Stimulated activated CD4-positive, alpha-beta T cell treated with anti-CD3 and anti-CD28 coated beads, Interleukin-4, amount 100 ng/mL, for 4 hours (primary cell): Measurements from ENCODE around the gene HHAT.

Source experiments
- DNase-seq, 2 experiments: peaks; one replicate each; pipeline ENCODE4 v3.0.0-alpha.2; 2020

The HHAT gene

DNA sequence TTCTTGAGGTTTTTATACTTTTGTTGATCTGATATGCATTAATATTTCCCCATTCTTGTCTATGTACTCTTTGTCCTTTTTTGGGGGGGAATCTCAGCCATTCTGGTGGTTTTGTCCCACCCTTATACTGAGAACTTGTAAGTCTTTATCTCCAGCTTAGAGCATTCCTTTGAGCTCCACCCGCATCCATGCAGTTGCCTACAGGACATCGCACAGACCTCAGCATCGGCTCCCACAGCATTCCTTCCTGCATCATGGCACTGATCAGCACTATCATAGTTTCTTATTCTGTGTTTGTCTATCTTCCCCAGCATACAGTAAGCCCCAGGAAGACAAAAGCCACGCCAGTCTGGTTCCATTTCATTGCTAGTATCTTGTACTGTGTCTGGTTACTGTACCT, 33.0 kb downstream of the HHAT start:
- DNase-seq = no peak

DNA sequence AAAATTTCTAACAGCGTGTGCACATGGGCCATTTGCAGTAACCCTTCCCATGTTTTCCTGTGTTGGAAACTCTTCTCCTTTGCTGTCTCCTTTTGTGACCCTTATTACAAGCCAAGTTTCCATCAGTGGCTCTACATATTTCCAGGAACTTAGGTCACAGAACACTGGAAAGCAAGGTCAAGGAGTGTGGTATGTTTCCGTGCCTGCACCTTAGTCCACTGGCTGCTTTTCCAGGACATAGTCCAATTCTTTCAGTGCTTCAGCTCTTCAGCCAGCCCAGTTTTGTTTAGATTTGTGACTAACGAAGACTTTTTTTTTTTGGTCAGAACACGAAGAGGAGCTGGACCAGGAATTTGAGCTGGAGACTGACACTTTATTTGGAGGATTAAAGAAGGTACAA, 33.8 kb downstream of the HHAT start:
- no peak for DNase-seq

DNA sequence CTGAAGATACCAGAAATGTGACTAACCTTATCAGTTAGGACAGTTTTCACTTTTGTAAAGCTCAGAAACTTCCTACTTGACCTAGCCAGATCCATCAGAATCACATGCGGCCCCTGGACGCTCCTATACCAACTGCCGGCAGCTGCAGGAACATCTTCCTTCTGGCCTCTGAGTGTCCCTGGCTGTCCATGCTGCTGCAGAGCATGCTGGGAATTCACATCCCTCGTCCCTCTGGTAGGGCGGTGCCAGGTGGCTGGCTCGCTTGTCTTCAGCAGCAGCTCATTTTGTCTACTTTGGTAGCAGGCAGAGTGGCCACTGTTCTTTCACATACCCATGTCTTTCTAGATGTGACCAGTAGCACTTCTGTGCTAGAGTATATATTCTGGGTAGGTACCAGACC, 34.4 kb downstream of the HHAT start:
- DNase-seq = no peak

DNA sequence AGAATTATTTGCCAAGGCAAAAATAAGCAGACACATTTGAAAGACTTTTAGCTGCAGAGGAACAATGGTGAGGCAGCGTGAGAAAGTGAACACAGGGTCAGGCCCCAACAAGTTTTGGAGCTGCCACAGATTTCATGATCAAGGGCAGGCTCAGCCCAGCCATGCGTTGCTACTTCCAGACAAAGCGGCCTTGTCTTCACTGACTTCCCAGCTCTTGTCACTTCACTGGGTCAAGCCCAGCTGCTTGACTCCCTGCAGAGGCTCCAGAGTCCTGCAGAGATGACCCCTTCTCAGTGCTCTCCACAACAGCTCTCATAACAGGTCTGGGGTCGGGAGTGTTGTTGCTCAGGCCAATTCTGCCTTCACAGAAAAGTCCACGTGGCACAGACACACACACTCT, 35.8 kb downstream of the HHAT start:
- DNase-seq = no peak

DNA sequence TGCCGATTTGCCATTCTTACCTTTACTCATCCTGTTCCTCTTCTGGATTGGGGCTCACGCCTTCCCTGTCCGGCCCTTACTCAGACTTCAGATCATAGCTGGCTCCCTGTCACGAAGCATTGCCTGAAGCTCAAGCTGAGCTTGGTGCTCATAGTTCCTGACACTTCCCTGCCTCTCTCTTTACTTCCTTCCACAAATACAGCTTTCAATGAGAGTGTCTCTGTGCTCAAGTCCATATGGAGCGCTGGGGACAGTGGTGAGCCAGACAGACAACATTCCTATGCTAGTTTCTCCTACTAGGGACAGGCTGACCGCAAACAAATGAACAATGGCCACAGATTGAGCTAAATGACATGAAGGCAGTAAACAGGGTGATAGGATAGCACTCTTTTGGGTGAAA, 38.1 kb downstream of the HHAT start:
- DNase-seq = no peak

DNA sequence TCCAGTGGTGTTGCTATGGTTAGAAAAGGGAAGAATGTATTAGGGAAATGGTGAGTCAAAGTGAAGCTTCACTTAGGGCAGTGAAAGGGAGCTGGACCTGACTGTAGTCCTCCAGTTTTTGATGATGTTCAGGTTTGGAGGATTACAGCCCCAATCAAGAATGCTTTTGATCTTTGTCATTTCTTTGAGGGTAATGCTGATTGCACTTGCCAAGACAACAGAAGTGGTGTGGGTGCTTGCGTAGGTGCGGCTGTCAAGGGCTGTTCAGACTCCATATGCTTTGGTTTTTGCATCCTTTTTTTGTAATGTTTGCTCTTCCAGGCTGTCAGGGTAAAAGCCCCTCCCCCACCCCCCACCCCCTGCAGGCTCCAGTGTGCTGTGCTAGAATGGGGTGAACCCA, 38.9 kb downstream of the HHAT start:
- DNase-seq = no peak

DNA sequence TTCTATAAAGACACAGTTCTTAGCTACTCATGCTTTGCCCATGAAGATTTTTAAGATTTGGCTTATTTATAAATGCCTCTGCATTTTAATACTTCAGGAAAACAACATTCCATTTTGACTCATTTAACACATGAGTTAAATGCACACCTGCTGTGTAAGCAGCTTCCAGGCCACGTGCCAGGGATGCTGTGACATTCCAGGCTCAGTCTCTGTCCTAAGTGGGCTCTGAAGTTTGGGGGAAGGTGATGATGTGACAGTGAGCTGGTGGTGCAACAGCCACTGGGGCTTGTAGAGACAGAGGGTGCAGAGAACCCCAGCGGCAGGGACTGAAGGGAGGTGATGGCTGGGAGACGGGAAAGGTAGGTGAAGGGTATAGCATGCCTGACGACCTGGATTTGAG, 40.7 kb downstream of the HHAT start:
- DNase-seq = no peak

DNA sequence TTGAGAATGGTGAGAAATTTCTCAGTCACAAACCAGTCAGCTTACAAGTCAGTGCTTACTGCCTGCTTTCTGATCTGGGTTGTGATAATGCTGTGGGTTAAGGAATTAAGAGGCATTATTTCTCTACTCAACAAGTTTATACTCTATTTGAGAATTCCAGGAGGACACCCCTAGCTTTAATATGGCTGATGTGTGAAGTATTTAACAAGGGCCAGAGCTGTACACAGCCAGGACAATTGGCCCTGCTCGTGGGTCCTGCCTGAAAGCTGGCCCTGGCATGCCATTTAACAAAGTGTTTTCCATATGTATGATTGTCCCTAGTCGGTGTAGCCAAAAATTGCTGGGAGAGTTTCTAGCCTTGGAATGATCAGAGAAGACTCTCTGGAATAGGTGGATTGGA, 43.2 kb downstream of the HHAT start:
- DNase-seq = no peak

DNA sequence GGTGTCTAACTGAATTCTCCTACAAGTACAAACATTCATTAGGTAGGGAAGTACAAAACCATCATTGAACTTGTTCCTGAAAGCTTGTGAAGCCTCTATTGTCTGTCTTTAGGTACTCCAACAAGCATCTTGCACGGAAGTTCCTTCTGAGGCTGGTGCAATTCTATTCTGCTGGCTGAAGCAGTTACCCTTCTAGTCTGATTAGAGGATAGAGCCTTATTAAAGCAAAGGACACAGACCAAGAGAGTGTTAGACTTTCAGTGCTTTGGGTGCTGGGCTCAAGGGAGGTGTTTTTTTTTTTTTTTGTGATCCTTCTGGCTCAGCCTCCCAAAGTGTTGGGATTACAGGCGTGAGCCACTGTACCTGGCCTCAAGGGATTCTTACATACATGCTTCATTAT, 43.8 kb downstream of the HHAT start:
- no peak for DNase-seq

DNA sequence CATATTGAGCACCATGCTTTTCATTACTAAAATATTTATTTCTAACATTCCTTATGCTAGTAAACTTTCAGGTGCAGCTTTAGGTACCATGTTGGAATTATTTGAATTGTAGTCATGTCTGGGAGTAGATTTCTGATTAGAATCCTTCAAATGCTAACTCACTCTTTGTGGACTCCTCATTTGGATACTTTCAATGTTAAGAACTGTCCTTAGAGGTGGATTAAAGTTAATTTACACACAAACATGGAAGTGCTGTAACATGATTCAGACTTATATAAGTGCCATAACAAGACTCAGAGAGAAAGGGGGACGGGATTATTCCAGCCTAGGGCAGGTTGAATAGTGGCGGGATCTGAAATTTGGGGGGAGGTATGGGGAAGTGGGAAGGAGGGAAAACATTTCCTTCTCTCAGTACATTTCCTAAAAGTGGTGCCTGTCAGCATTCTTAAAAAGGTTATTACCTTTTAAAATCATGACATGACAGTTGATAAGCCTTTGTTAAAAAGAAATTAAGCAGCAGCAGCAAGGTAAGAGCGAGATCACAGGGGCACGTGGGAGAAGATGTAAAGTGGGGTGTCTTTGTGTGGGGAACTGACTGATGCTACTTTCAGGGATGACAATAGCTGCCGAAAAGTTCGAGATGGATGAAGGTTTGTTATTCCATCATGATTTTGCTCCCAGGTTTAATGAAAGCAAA, 44.4 kb downstream of the HHAT start:
- DNase-seq = no peak

DNA sequence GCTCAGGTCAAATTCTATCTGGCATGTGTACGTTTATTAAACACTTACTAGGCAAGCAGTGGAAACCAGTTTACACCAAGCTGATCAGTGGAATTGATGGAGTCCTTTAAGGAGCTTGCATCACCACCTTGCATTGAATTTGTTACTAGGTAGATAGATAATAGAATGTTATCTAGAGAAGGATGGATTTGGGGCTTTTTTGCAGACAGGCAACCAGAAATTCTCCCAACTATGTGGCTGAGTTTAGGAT, 44.9 kb downstream of the HHAT start:
- no peak for DNase-seq

DNA sequence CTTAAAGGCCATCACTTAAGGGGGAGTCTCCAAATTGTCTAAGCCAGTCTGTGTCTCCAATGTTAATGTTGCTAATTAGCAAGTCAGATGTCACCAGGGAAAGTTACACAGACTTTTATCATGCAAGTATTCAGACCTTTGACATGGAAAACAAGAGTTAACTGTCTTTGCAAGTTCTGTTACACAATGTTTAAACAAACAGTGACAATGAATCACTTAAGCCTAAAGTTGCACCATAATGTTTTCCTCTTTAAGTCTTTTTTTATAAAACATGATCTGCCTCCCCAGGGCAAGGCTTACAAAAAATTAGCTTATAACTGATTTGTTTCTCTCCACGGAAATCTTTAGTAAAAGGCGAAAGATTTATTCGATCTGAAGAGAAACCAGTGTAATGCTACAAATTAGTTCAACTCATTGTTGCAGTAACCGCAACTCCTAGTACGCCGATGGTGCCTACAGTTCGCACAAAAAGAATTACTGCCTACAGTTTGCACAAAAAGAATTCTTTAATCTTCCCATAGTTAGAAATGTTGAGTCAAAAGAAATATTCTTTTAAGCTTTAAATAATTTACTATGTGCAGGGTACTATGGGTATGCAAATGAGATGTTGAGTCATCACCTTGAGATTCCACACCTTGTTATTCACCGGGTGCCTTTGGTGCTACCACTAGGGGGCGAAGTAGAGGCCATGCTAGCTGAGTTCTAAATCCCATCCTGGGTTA, 45.3 kb downstream of the HHAT start:
- DNase-seq = peak; percentile 51 to 54

DNA sequence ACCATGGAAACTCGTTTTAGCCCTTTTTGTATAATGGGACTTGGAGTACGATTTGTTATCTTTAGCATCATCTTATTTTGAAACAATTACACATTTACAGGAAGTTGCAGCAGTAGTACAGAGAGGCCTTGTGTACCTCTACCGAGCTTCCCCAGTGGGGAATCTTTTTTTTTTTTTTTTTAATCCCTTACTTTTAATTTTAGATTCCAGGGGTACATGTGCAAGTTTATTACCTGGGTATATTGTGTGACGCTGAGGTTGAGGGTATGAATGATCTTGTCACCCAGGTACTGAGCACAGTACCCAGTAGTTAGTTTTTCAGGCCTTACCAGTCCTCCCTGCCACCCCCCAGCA, 45.9 kb downstream of the HHAT start:
- no peak for DNase-seq

DNA sequence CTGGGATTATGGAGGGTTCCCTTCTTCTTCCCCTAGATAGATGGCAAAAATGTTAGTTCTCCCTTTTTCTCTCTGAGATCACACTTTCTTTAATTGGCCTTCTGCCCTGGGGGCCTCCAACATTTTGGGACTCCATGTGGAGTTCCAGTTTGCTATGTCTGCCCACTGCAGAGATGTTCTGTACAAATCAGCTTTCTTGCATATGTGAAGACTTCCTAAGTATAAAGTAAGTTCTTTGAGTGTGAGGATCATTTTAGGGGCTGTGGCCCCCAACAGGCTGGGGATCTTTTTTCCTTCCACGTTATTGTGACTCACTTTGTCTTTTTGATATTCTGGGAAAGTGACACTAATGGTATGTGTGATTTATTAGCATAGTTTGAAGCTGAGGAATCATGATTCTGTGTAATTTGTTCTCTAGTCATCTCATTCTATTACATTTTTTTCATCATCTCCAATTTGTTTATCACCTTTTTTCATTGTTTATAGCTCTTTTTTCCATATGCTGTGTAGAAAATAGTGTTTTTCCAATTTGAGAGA, 48.2 kb downstream of the HHAT start:
- no peak for DNase-seq

DNA sequence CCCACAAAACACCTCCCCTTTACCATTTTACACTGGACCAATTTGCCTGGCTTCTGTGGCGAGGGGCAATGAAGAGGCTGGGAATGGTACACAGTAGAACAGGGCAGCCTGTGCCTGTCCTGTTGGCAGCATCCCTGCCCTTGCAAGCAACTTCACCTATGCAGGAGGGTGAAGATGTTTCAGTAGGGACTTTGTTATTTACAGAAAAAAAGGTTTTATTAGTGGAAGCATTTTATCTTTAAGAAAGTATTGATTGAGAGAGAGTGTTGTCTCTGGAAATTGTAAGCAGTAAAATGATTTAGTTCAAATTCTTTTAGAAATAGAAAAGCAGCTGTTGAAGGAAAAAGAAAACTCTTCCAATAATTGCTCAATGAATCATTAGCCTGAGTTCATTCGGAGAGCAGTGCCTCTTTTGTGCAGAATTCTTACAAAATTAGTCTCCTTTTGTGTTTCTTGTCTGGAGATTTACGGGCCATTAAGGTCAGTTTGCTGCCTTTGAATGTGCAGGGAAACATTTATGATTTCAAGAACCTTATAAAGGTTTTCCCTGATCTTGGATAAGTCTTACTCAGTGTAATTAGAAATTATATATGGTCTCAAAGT, 49.1 kb downstream of the HHAT start:
- no peak for DNase-seq

DNA sequence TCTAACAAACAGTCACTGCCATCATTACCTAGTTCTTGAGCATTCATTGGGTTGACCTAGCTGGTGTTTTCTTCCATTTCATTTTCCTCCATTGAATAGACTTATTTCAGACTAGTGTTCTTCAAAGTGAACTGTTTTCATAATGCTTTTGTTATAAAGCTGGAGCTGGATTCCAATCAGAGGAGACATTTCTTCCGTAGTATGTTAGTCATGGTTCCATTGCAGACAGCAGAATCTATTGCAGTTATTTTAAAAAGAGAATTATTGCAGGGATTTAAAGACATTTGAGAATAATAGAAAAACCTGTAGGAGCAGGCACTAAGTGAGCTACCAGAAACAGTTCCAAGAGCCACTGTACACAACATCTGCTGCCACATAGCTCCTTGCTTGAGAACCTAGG, 50.0 kb downstream of the HHAT start:
- no peak for DNase-seq

DNA sequence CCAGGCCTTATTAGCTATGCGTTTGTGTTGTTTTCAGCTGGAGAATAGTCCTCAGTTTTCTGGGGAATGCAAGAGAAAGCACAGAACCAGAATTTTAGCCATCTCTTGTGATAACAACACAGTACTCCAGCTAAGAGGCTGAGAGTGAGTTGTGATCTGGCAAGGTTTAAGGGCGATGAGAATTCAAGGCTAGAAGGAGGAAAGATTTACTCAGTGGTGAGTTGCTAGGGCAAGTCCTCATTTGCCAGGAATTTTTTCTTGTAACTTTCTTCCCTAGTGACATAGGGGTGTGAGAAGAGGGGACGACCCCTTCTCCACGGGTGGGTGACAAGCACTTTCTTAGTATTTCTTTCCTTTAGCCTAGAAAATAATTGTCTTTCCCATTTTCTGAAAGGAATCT, 53.2 kb downstream of the HHAT start:
- no peak for DNase-seq

DNA sequence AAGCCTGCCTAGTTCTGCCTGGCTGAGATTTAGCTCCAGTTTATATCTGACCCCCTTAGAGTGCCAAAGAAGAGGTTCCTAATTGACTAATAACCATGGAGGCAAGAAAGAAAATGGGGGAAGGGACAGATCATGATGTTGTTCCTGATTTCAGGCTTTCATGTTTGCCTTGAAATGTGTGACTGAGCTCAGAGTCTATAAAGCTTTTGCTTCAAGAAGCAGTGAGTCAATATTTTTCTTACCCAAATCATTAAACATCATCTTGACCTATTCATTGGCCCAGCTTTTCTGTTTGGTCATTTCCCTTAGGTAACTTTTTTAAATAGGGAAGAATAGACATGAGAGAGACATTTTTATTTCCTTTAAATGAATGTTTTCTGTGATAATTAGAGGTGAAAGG, 55.9 kb downstream of the HHAT start:
- DNase-seq = no peak

DNA sequence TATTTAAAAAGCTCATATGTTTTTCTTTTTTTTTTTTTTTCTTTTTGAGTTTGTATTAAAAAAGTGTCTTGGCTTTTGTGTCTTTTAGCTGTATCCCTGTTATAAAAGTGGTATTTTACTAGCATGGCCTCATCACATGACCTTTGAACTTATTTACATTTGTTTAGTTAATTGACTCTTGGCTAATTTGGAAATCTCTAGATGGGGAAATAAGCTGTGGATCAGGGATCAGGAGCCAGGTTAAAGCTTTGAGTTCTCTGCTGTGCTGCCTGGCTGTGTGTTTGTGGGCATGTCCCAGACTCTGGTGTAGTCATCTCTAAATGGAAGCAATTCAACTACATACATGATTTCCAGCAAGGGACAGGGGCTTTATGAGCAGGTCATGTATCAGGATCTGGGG, 56.5 kb downstream of the HHAT start:
- no peak for DNase-seq

DNA sequence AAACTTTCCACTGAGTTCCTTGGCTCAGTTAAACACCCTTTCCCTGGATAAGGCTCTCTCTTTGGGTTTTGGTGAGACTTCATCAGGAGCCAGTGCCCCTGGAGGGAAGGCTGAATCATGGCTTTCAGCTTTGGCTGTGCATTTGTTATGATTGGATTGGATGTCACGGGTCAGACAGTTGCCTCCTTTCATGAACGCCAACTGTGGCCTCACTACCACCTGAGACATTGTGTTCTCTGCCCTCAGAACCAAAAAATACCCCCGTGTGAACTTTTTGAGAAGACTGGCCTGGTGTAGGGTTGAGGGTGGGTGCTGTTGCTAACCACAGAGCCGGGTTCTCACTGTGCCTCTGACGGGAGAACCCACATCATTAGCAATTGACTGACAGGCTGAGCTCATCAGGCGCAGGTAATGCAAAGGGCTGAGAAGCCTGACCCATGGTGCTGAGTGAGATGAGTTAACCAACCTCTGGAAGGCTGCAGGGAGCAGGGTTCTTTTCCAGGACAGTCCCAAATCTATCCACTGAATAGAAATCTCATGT, 65.6 kb downstream of the HHAT start:
- no peak for DNase-seq

DNA sequence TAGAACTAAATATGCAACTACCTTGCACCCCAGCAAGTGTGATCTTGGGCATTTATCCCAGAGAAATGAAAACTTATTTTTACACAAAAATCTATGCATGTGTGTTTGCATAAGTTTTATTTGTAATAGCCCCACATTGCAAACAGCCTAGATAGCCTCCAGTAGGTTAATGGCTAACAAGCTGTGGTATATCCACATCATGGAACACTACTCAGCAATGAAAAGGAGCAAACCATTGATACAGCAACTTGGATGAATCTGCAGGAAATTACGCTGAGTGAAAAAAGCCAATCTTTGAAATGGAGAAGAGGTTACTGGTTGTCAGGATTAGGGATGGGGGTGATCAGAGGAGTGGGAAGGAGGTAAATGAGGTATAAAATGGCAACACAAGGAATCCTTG, 67.8 kb downstream of the HHAT start:
- DNase-seq = no peak

DNA sequence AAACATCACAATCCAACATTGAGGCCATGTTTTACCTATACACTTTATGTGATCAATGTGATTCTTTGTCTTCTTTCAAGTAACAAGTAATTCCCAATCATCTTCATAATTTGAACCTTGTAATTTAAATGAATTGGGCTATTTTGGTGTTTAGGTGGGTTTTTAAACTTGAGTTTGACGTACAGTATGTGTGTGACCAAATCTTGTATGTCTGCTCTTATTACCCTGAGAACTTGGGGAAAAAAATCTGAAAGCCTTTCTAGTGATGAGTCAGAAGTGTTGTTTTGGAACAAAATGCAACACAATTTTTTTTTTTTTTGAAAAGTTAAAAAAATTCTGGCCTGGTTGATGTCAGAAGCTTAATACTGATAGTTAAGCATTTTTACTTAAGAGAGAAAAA, 68.5 kb downstream of the HHAT start:
- DNase-seq = no peak

DNA sequence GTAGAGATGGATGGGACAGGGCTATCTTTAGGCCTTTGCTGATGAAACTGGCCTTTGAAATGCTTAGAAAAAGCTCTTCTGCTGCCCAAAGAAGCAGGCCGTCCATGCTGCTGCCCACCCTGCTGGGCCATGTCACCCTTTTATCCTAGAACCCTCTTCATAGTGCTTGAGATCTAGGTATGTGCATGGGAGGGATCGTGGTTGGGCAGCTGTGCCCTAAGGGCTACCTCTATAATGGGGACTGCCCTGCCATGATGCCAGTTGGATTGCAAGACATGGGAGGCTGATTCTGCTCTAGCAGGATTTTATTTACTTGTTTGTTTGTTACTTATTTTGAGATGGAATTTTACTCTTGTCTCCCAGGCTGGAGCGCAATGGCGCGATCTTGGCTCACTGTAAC, 69.0 kb downstream of the HHAT start:
- DNase-seq = no peak

DNA sequence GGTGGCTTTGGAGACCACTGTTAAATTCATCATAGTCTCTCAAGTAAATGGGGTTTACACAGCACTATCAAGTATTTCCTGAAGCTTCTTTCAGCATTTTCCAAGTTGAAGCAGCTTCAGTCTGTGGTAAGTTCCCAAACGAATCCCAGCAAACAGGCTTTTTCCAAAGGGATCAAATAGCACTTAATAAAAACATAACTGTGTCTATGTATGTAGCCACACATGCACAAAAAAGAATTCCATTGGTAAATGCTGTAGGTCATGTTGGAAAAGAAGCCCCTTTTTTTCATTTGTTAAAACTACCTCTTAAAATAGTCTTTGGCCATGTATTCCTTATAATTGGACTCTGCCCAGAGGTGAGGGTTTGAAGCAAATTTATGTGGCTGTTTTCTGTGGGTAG, 69.8 kb downstream of the HHAT start:
- DNase-seq = no peak
